ENCODE measurements around the gene ZDHHC20. TPM values are rescaled to one million over a fixed set of nuclear protein-coding genes. Genes with fewer than 3 reads are reported as not detected.

Gene ZDHHC20
- total RNA-seq, 1 experiment from 2014 or later: 110 TPM

GRCh38 chr13:21361706-21362105, 97.4 kb downstream of the ZDHHC20 start:
- no peaks in the 10 kb centered on the region for H3K27me3 ChIP-seq (ENCODE audit: insufficient read depth, low read length)

GRCh38 chr13:21361123-21361522, 98.0 kb downstream of the ZDHHC20 start:
- H2AFZ ChIP-seq (ENCODE audit: low read depth, low read length, poor library complexity, severe bottlenecking): no peak overlapping the region
- no peaks in the 10 kb centered on the region for H3K4me1 ChIP-seq (ENCODE audit: control insufficient read depth in 1 of 2, insufficient read depth in 2 of 2, low read length in 2 of 2)
- H3K79me2 ChIP-seq (ENCODE audit: insufficient read depth, low read length): no peaks in the 10 kb centered on the region
- no TSS peak for BruUV-seq (replicated peaks)
- DNase-seq (ENCODE audit: low read depth, low spot score): no peak
- no peaks in the 10 kb centered on the region for H3K36me3 ChIP-seq (ENCODE audit: control insufficient read depth in 1 of 2, insufficient read depth in 2 of 2, low read length in 2 of 2)
- TF ChIP-seq MAX (IDR thresholded peaks at IDR 0.05) (no peak), REST (IDR thresholded peaks at IDR 0.05; ENCODE audit: low read depth) (no peak), JUND (IDR thresholded peaks at IDR 0.05) (no peak), EGR1 (IDR thresholded peaks at IDR 0.05; ENCODE audit: low read depth) (no peak), SRF (IDR thresholded peaks at IDR 0.05; ENCODE audit: low read depth) (no peak), SP1 (IDR thresholded peaks at IDR 0.05; ENCODE audit: low read depth) (no peak), RAD21 (IDR thresholded peaks at IDR 0.05; ENCODE audit: low read depth) (no peak), CTCF (IDR thresholded peaks at IDR 0.05 in 2 of 3, conservative IDR thresholded peaks at IDR 0.05 in 1 of 3; ENCODE audit: borderline replicate concordance in 1 of 3, insufficient read depth in 1 of 3, low read depth in 2 of 3, low read length in 2 of 3) (no peak), ATF3 (IDR thresholded peaks at IDR 0.05) (no peak), POLR2AphosphoS5 (IDR thresholded peaks at IDR 0.05; ENCODE audit: low read depth, low read length) (no peak), ZFX (IDR thresholded peaks at IDR 0.05) (no peak)
- H3K9me3 ChIP-seq (ENCODE audit: control insufficient read depth in 1 of 2, insufficient read depth in 1 of 2, low read depth in 1 of 2, low read length in 2 of 2): no peaks in the 10 kb centered on the region; a peak in 2 of 4 replicates
- no peak overlapping the region for H3K4me2 ChIP-seq (ENCODE audit: low read length)
- POLR2A ChIA-PET: no interaction called here
- no peak overlapping the region for H3K27ac ChIP-seq (ENCODE audit: low read depth, low read length)
- H4K20me1 ChIP-seq (ENCODE audit: insufficient read depth): no peaks in the 10 kb centered on the region
- RAD21 ChIA-PET (ENCODE audit: low non-redundant PET in 1 of 2, low total read pairs in 2 of 2, uncharacterized antibody in 2 of 2, unreplicated experiment in 2 of 2): no interaction called here
- intact Hi-C loops (cut with micrococcal nuclease): no loop called here
- no peak overlapping the region for H3K4me3 ChIP-seq (replicated peaks in 1 of 2; ENCODE audit: low read depth in 1 of 2, low read length in 2 of 2)
- H3K27me3 ChIP-seq (ENCODE audit: insufficient read depth, low read length): no peaks in the 10 kb centered on the region
- CTCF ChIA-PET: no interaction called here
- H3K9me2 ChIP-seq (ENCODE audit: insufficient read depth): no peaks in the 10 kb centered on the region
- H3K9ac ChIP-seq (ENCODE audit: low read length): no peak overlapping the region
- ATAC-seq: no peak

More at GRCh38 chr13:21361706-21362105, 97.4 kb downstream of the ZDHHC20 start:
- ChIA-PET RAD21 (ENCODE audit: low non-redundant PET in 1 of 2, low total read pairs in 2 of 2, uncharacterized antibody in 2 of 2, unreplicated experiment in 2 of 2) (no interaction called here), POLR2A (no interaction called here), CTCF (no interaction called here)
- BruUV-seq (replicated peaks): no TSS peak
- no peak overlapping the region for H3K27ac ChIP-seq (ENCODE audit: low read depth, low read length)
- no peak overlapping the region for H3K4me3 ChIP-seq (replicated peaks in 1 of 2; ENCODE audit: low read depth in 1 of 2, low read length in 2 of 2)
- DNase-seq (ENCODE audit: low read depth, low spot score) (no peak), ATAC-seq (no peak)
- H3K79me2 ChIP-seq (ENCODE audit: insufficient read depth, low read length): no peaks in the 10 kb centered on the region
- no peak overlapping the region for H3K4me2 ChIP-seq (ENCODE audit: low read length)
- intact Hi-C loops (cut with micrococcal nuclease): no loop called here
- H3K36me3 ChIP-seq (ENCODE audit: control insufficient read depth in 1 of 2, insufficient read depth in 2 of 2, low read length in 2 of 2): no peaks in the 10 kb centered on the region
- no peaks in the 10 kb centered on the region; a peak in 2 of 4 replicates for H3K9me3 ChIP-seq (ENCODE audit: control insufficient read depth in 1 of 2, insufficient read depth in 1 of 2, low read depth in 1 of 2, low read length in 2 of 2)
- H2AFZ ChIP-seq (ENCODE audit: low read depth, low read length, poor library complexity, severe bottlenecking): no peak overlapping the region
- no peaks in the 10 kb centered on the region for H3K4me1 ChIP-seq (ENCODE audit: control insufficient read depth in 1 of 2, insufficient read depth in 2 of 2, low read length in 2 of 2)
- H4K20me1 ChIP-seq (ENCODE audit: insufficient read depth): no peaks in the 10 kb centered on the region
- no peak overlapping the region for H3K9ac ChIP-seq (ENCODE audit: low read length)
- no peaks in the 10 kb centered on the region for H3K9me2 ChIP-seq (ENCODE audit: insufficient read depth)
- no peak for TF ChIP-seq FOSL1 (IDR thresholded peaks at IDR 0.05; ENCODE audit: low read depth)
- no peak for TF ChIP-seq SP1 (IDR thresholded peaks at IDR 0.05; ENCODE audit: low read depth)
- no peak for TF ChIP-seq RAD21 (IDR thresholded peaks at IDR 0.05; ENCODE audit: low read depth)
- TF ChIP-seq CEBPB (IDR thresholded peaks at IDR 0.05; ENCODE audit: low read depth): no peak
- TF ChIP-seq POLR2A (IDR thresholded peaks at IDR 0.05; ENCODE audit: borderline replicate concordance, extremely low read depth, insufficient read depth, insufficient read length): no peak
- TF ChIP-seq ZFX (IDR thresholded peaks at IDR 0.05): no peak
- TF ChIP-seq EZH2 (IDR thresholded peaks at IDR 0.05): no peak
- no peak for TF ChIP-seq CBX3 (IDR thresholded peaks at IDR 0.05; ENCODE audit: low read depth)
- TF ChIP-seq TCF7L2 (IDR thresholded peaks at IDR 0.05; ENCODE audit: borderline replicate concordance, extremely low read depth, insufficient read depth, insufficient read length): no peak
